ENCODE results near the gene PKD2L1. TPM values are rescaled to one million over a fixed set of nuclear protein-coding genes. Genes with fewer than 3 reads are reported as not detected.
A peak's percentile ranks its signal among the peaks of the same experiment; 100 is the strongest.
"Not testable (repeated sequence)": the region's sequence is repeated elsewhere in the genome, so short reads cannot be mapped to it uniquely, and the experiment has no call there.

Gene PKD2L1
- polyA plus RNA-seq, 1 experiment = not detected

DNA sequence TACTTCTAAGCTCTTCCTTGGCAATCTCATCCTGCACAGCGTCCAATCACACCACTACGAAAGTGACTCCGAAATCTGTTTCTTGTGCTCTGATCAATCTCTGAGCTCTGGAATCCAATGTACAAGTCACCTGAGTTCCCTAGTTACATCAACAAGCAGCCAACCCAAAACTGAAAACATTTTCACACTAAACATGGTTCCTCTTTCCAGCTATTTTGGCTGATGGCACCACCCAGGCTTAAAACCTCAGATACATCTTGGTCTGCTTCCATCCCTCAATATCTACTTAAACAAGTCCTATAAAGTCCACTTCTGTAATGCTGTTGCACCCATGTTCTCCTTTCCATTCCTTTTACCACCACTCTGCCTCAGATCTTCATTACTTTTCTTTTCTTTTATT, 47.1 kb downstream of the PKD2L1 start:
- Histone ChIP-seq H3K4me3 (ENCODE audit: low read depth, low read length) (no peak overlapping the region), H3K36me3 (ENCODE audit: control insufficient read depth, insufficient read depth, low read length) (peaks cover 6% of the 10 kb centered on the region), H3K27me3 (ENCODE audit: control insufficient read depth, insufficient read depth, low read length) (no peaks in the 10 kb centered on the region)
- TF ChIP-seq, protein P1, sequence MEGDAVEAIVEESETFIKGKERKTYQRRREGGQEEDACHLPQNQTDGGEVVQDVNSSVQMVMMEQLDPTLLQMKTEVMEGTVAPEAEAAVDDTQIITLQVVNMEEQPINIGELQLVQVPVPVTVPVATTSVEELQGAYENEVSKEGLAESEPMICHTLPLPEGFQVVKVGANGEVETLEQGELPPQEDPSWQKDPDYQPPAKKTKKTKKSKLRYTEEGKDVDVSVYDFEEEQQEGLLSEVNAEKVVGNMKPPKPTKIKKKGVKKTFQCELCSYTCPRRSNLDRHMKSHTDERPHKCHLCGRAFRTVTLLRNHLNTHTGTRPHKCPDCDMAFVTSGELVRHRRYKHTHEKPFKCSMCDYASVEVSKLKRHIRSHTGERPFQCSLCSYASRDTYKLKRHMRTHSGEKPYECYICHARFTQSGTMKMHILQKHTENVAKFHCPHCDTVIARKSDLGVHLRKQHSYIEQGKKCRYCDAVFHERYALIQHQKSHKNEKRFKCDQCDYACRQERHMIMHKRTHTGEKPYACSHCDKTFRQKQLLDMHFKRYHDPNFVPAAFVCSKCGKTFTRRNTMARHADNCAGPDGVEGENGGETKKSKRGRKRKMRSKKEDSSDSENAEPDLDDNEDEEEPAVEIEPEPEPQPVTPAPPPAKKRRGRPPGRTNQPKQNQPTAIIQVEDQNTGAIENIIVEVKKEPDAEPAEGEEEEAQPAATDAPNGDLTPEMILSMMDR (IDR thresholded peaks at IDR 0.05; ENCODE audit: insufficient read depth, low read depth, low read length) = no peak
- no peak for DNase-seq (ENCODE audit: low read depth)
- ChIA-PET CTCF (no interaction called here), POLR2A (no interaction called here)

GRCh38 chr10:100276971-100277370, 53.1 kb downstream of the PKD2L1 start:
- POLR2A ChIA-PET; DNase-seq (ENCODE audit: low read depth): not testable (repeated sequence)

GRCh38 chr10:100267239-100268104, 62.6 kb downstream of the PKD2L1 start, which contains the start of gene CWF19L1:
Gene CWF19L1, minus strand, starts transcription at chr10:100267638. Its CDS starts 45 bp downstream, at chr10:100267593.
- TF ChIP-seq, protein P1 (IDR thresholded peaks at IDR 0.05; ENCODE audit: insufficient read depth, low read depth, low read length) = no peak
- peak within 1 kb of the TSS; percentile 86 for H3K4me3 ChIP-seq (ENCODE audit: low read depth, low read length)
- peaks cover 1% of the 10 kb centered on the region; the same call in 1 of the 2 replicates for H3K36me3 ChIP-seq (ENCODE audit: control insufficient read depth, insufficient read depth, low read length)
- DNase-seq (ENCODE audit: low read depth) = peak; percentile 41
- CTCF ChIA-PET = no interaction called here
- no peaks in the 10 kb centered on the region for H3K27me3 ChIP-seq (ENCODE audit: control insufficient read depth, insufficient read depth, low read length)
- POLR2A ChIA-PET = no interaction called here

More at GRCh38 chr10:100276971-100277370, 53.1 kb downstream of the PKD2L1 start:
- H3K4me3 ChIP-seq (ENCODE audit: low read depth, low read length); H3K27me3 ChIP-seq (ENCODE audit: control insufficient read depth, insufficient read depth, low read length); H3K36me3 ChIP-seq (ENCODE audit: control insufficient read depth, insufficient read depth, low read length); CTCF ChIA-PET: not testable (repeated sequence)

DNA sequence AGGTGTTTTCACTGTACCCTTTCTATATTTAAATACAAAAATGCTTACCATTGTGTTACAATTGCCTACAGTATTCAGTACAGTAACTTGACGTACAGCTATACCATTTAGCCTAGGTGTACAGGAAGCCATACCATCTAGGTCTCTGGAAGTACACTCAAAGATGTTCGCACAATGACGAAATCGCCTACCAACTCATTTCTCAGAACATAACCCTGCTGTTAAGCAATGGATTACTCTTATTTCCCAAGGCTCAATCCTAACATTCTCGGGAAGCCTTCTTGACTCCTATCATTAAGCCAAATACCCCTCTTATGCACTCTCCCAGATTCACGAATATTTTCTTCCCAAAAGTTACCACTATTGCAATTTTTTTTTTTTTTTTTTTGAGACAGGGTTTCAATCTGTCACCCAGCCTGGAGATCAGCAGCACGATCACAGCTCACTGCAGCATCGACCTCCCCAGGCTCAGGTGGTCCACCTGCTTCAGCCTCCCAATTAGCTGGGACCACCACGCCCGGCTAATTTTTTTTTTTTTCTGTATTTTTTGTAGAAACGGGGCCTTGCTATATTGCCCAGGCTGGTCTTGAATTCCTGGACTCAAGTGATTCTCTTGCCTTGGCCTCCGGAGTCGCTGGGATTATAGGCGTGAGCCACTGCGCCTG, 64.1 kb downstream of the PKD2L1 start:
- no peaks in the 10 kb centered on the region for H3K36me3 ChIP-seq (ENCODE audit: control insufficient read depth, insufficient read depth, low read length)
- ChIA-PET POLR2A (no interaction called here), CTCF (no interaction called here)
- DNase-seq (ENCODE audit: low read depth) = no peak
- TF ChIP-seq, protein P1 (IDR thresholded peaks at IDR 0.05; ENCODE audit: insufficient read depth, low read depth, low read length) = no peak
- H3K4me3 ChIP-seq (ENCODE audit: low read depth, low read length) = no peak overlapping the region
- H3K27me3 ChIP-seq (ENCODE audit: control insufficient read depth, insufficient read depth, low read length) = no peaks in the 10 kb centered on the region

GRCh38 chr10:100254191-100254590, 75.8 kb downstream of the PKD2L1 start:
- TF ChIP-seq, protein P1 (IDR thresholded peaks at IDR 0.05; ENCODE audit: insufficient read depth, low read depth, low read length) = no peak
- ChIA-PET CTCF (interaction anchor here (1.0 to 1.3 kb wide), 2 partner anchors 12 to 14 kb away, joined by 3 read pairs; no protein-coding TSS in a partner anchor), POLR2A (no interaction called here)
- H3K4me3 ChIP-seq (ENCODE audit: low read depth, low read length) = no peak overlapping the region
- no peaks in the 10 kb centered on the region for H3K27me3 ChIP-seq (ENCODE audit: control insufficient read depth, insufficient read depth, low read length)
- no peak for DNase-seq (ENCODE audit: low read depth)
- H3K36me3 ChIP-seq (ENCODE audit: control insufficient read depth, insufficient read depth, low read length) = no peaks in the 10 kb centered on the region
